Right cardiac atrium (tissue), 5 donors: ENCODE results near the gene FALEC. TPM values are rescaled to one million over a fixed set of nuclear protein-coding genes. Genes with fewer than 3 reads are reported as not detected.
"Not testable (repeated sequence)": the region's sequence is repeated elsewhere in the genome, so short reads cannot be mapped to it uniquely, and the experiment has no call there.

Experiments
- ATAC-seq, 2 donors: fragments of 200-7000 bp; cut with Tn5 transposase; one replicate each; pipeline versions ENCODE4 v1.8.0 to v1.9.1; 2020; ENCODE audit warnings: moderate library complexity in 2 of 2, mild to moderate bottlenecking in 1 of 2
- DNase-seq, 3 donors: peaks; one replicate each; pipeline ENCODE4 v3.0.0-alpha.2; 2020
- H3K27ac ChIP-seq: one replicate; pipeline ENCODE4 v1.5.1; 2013; ENCODE audit warnings: mild to moderate bottlenecking, low read length, control low read depth, moderate library complexity
- H3K27me3 ChIP-seq: one replicate; pipeline ENCODE4 v1.6.1; 2013; ENCODE audit not compliant: control insufficient read depth, insufficient read depth
- H3K4me1 ChIP-seq: one replicate; pipeline ENCODE4 v1.6.1; 2013; ENCODE audit warnings: low read length; ENCODE audit not compliant: control insufficient read depth, insufficient read depth
- H3K4me3 ChIP-seq: one replicate; pipeline ENCODE4 v1.5.1; 2013; ENCODE audit warnings: low read length, control low read depth
- H3K9me3 ChIP-seq: one replicate; pipeline ENCODE4 v1.6.1; 2013; ENCODE audit warnings: low read length; ENCODE audit not compliant: control insufficient read depth
- WGBS: extraction: QIAGEN DNeasy Blood & Tissue Kit; methylation state at CpG from one replicate; pipeline ENCODE4 v1.1.7; 2013; 5-methylcytosine and 5-hydroxymethylcytosine counted together
- intact Hi-C, 4 donors: fragments of 100-400 bp; cut with DNase I; formaldehyde crosslinking; loops; one replicate each; pipeline versions ENCODE4 v1.11.0 to v1.14.0; 2022 to 2023
- polyA plus RNA-seq: library from polyadenylated mRNA; stranded (reverse); fragments of 200-250 nt; gene quantifications from one replicate; pipeline ENCODE4 v1.2.3, GENCODE V29; 2013
- total RNA-seq, 4 donors: library from RNA; stranded (reverse); fragmentation: NEBNext Ultra II Directional; extraction: Animal tissue kit (Norgen Biotek cat#: 25700); gene quantifications; one replicate each; pipeline ENCODE4 v1.2.1, GENCODE V29; 2021
- donor health status: healthy with polysubstance abuse.
- donor health status: DM: no; HTN: yes; CAD: no.
- donor health status: DM: no; HTN: no; CAD: no.
- donor health status: DM: no; HTN: yes; CAD: no; lungs with severe emphysema.
- donor health status: DM: yes; HTN: yes; CAD: no.

The FALEC gene
- total and polyA plus RNA-seq, 5 donors: 0.60 to 0.70 TPM; not detected in 3

- no peak for ATAC-seq
- no peak for DNase-seq
- Histone ChIP-seq H3K4me1 (peaks cover 7% of the 10 kb centered on the region), H3K9me3 (no peaks in the 10 kb centered on the region), H3K27ac (peak overlapping the region; percentile 77), H3K4me3 (peak overlapping the region; percentile 99), H3K27me3 (no peaks in the 10 kb centered on the region)
- 7% methylated on average over 2 of the region's 2 CpGs for WGBS
- intact Hi-C loops: loop anchor here in 2 of 4 donors (5.0 kb wide), 1 partner anchor 45 kb away; no protein-coding TSS in a partner anchor
Observed at GRCh38 chr1:150576794-150577556, 61.4 kb downstream of the FALEC start.

GRCh38 chr1:150577557-150578271 lies 62.2 kb downstream of the FALEC start:
- no peak for ATAC-seq
- Histone ChIP-seq H3K4me1 (peaks cover 7% of the 10 kb centered on the region), H3K4me3 (peak overlapping the region; percentile 99), H3K9me3 (no peaks in the 10 kb centered on the region), H3K27me3 (no peaks in the 10 kb centered on the region), H3K27ac (peak overlapping the region; percentile 100)
- DNase-seq: no peak
- intact Hi-C loops: loop anchor here in 2 of 4 donors (5.0 kb wide), 1 partner anchor 45 kb away; no protein-coding TSS in a partner anchor
- 2% methylated on average over 11 of the region's 11 CpGs for WGBS

GRCh38 chr1:150578272-150579109 lies 62.9 kb downstream of the FALEC start:
- H3K9me3 ChIP-seq: no peaks in the 10 kb centered on the region
- peak; percentile 67 to 80 (median 77) for DNase-seq
- intact Hi-C loops: loop anchor here in 2 of 4 donors (5.0 kb wide), 1 partner anchor 44 kb away; no protein-coding TSS in a partner anchor
- ATAC-seq: peak; percentile 38 to 76
- H3K27ac ChIP-seq: peak overlapping the region; percentile 100
- WGBS: under 1% methylated on average over 50 of the region's 50 CpGs
- peak overlapping the region; percentile 99 for H3K4me3 ChIP-seq
- H3K4me1 ChIP-seq: peaks cover 3% of the 10 kb centered on the region
- H3K27me3 ChIP-seq: no peaks in the 10 kb centered on the region

GRCh38 chr1:150579110-150579944 lies 63.8 kb downstream of the FALEC start, which contains the start of gene MCL1:
TSS of gene MCL1 (minus strand) at chr1:150579610. CDS start at chr1:150579530, 80 bp downstream.
- H3K27ac ChIP-seq: peak within 1 kb of the TSS; percentile 100
- H3K9me3 ChIP-seq: no peaks in the 10 kb centered on the region
- no peaks in the 10 kb centered on the region for H3K27me3 ChIP-seq
- peaks cover 3% of the 10 kb centered on the region for H3K4me1 ChIP-seq
- ATAC-seq: peak; percentile 89 to 97
- under 1% methylated on average over 92 of the region's 94 CpGs for WGBS
- DNase-seq: peak; percentile 94 to 98 (median 97)
- intact Hi-C loops: loop anchor here in 2 of 4 donors (5.0 kb wide), 1 partner anchor 43 kb away; no protein-coding TSS in a partner anchor
- H3K4me3 ChIP-seq: peak within 1 kb of the TSS; percentile 99

- ATAC-seq: no peak
- no peaks in the 10 kb centered on the region for H3K27me3 ChIP-seq
- H3K9me3 ChIP-seq: no peaks in the 10 kb centered on the region
- DNase-seq: no peak
- H3K4me3 ChIP-seq: peak overlapping the region; percentile 53
- H3K4me1 ChIP-seq: no peaks in the 10 kb centered on the region
- 71% methylated on average over 15 of the region's 15 CpGs for WGBS
- intact Hi-C loops: loop anchor here in 2 of 4 donors (5.0 kb wide), 1 partner anchor 42 kb away; no protein-coding TSS in a partner anchor
- H3K27ac ChIP-seq: peak overlapping the region; percentile 91
Observed at GRCh38 chr1:150579945-150580642, 64.5 kb downstream of the FALEC start.

GRCh38 chr1:150580966-150581365 lies 65.4 kb downstream of the FALEC start:
- H3K27ac ChIP-seq: not testable (repeated sequence)
- WGBS: 90% methylated on average over 3 of the region's 3 CpGs

GRCh38 chr1:150581437-150581836 lies 65.9 kb downstream of the FALEC start:
- ATAC-seq, H3K27ac ChIP-seq, H3K4me1 ChIP-seq, H3K9me3 ChIP-seq, DNase-seq, intact Hi-C loops, H3K27me3 ChIP-seq, H3K4me3 ChIP-seq: not testable (repeated sequence)
- 96% methylated on average over 7 of the region's 7 CpGs for WGBS

More at GRCh38 chr1:150580966-150581365, 65.4 kb downstream of the FALEC start:
- H3K27me3 ChIP-seq, H3K4me3 ChIP-seq, intact Hi-C loops, H3K9me3 ChIP-seq, H3K4me1 ChIP-seq, DNase-seq, ATAC-seq: not testable (repeated sequence)

- intact Hi-C loops, ATAC-seq, H3K27ac ChIP-seq, H3K9me3 ChIP-seq, DNase-seq, H3K4me1 ChIP-seq, H3K27me3 ChIP-seq, H3K4me3 ChIP-seq: not testable (repeated sequence)
- WGBS: 98% methylated on average over 14 of the region's 14 CpGs
Observed at GRCh38 chr1:150581962-150582361, 66.4 kb downstream of the FALEC start.

- DNase-seq: no peak
- H3K4me3 ChIP-seq: no peak overlapping the region
- H3K27me3 ChIP-seq: no peaks in the 10 kb centered on the region
- H3K4me1 ChIP-seq: no peaks in the 10 kb centered on the region
- 97% methylated on average over 2 of the region's 2 CpGs for WGBS
- no peak overlapping the region for H3K27ac ChIP-seq
- intact Hi-C loops: no loop called here
- no peaks in the 10 kb centered on the region for H3K9me3 ChIP-seq
- ATAC-seq: no peak
Observed at GRCh38 chr1:150582371-150582770, 66.8 kb downstream of the FALEC start.
